HuH-7 (cell line): ENCODE results near the gene ATP8B3.
"Not testable (repeated sequence)": the region's sequence is repeated elsewhere in the genome, so short reads cannot be mapped to it uniquely, and the experiment has no call there.

Source experiments
- DNase-seq: peaks from one replicate; pipeline ENCODE4 v3.0.0; 2011; ENCODE audit warnings: low spot score

ATP8B3 gene

DNA sequence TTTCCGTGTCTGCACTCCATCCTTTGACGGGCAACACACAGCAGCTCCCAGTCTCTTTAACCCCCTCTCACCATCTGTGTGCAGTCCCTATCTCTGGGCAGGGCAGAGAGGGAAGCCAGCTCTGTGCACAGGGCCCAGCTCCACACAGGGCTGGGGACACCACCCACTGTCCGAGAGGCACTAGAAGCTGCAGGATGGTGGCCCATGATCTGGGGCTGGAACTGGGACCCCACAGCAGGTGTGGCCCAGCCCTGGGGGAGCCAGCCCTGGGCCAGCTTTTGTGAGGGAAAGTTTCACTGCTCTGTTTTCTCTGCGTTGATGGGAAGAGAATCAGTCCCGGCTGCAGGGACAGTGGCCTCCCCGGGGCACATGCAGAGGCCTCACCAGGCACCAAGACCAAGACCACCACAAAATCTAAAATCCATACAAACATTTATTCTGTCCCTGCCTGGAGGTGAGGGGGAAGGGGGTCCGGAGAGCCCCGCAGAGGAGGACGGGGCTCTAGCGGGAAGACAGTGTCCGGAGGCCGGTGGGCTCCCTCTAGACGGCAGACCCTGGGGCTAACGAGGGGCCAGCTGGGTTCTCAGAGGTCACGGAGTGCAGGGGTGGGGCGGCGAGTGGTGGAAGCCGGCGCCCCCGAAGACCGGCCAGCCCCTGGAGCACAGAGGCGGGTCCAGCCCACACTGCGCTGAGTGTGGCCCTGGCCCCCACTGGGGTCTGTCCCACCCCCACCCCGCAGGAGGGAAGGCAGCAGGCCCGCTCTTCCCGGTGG lies 2.9 kb upstream of the ATP8B3 start:
- no peak for DNase-seq

- no peak for DNase-seq
Observed at GRCh38 chr19:1814391-1814790, 2.3 kb upstream of the ATP8B3 start.

DNA sequence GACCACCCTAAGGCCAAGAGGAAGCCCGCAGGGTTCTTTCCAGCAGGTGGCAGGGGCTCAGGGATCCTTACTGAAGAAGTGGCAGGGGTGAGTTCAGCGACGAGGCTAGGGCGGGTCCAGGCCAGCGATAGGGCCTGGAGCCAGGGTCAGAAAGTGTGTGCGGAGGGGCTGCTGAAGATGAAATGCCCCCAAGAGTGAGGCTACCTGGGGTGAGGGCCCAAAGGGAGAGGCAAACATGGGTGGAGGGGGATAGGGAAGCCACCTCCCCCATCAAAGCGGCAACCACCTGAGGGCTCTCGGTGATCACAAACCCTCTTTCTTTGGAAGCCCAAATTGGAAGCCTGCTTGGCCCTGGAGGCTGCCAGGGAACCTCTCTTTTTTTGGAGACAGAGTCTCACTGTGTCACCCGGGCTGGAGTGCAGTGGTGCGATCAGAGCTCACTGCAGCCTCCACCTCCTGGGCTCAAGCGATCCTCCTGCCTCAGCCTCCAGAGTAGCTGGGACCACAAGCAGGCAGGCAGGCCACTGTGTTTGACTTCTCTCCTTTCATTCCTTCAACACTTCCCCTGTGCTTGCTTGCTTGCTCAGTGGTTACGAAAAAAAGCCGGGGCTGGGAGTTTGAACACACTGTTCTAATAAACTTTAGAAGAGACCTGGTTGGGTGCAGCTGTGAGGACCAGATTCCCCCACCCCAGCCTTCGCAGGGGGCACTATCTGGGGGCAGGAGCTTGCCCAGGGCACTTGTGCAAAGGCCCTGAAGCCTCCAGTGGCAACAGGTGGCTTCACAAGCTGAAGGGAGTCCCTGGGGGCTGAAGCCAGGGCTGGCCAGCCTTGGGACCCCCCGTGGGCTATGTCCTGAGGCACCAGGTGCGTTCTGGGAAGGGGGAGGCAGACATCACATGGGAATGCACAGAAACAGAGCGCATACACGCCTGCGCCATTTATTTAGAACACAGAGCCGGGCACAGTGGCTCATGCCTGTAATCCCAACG lies 1.4 kb upstream of the ATP8B3 start:
- no peak for DNase-seq

DNA sequence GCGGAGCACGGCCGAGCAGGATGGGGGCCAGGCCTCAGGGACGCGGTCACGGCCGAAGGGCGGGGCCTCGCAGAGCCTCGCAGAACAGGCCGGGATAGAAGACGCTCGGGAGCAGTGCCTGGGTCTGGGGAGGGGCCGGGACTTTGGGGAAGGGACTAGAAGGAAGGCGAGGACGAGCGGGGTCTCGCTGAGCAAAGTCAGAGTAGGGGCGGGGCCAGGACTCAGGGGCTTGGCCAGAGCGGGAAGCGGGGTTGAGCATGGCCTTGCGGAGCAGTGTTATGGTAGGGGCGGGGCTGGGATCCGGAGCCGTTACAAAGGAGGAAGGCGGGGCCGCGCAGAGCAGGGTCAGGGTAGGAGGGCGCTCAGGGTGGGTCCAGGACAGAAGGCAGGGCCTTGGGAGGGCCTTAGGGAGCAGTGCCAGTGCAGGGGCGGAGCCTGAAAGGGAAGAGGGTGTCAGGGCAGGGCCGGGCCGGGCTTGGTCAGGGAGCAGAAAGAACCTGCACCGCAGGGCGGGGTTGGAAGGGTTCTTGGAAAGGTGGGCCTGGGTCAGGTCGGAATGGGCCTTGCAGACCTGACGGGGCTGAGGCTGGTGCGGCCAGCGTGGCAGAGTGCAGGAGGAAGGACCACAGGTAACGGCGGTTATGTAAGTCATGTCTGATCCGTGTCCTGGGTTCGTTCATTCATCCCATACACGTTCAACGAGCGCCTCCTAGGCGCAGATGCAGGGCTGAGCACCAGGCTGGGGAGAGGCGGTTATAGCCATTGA lies 533 bp upstream of the ATP8B3 start:
- DNase-seq, result peak; percentile 96

DNA sequence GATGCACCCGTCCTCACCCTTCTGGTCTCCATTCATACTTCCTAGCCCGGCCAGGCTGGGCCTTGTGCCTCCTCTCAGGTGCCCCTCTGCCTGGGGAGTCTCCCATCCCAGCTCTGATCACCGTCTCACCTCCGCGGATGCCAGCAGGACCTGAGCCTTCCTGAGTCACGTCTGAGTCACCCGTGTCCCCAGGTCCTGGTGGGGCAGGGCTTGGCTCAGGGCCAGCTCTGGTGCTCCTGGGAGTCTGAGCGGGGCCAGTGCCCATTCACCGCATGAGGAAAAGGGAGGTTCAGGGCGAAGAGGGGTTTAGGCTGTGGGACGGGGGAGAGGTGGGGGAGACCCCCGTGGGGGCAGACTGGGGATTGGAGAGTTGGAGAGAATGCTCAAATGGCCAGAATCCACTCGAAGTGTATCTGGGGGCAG lies 593 bp downstream of the ATP8B3 start:
- DNase-seq, result no peak

- no peak for DNase-seq
Observed at GRCh38 chr19:1810439-1811160, 1.5 kb downstream of the ATP8B3 start.

DNA sequence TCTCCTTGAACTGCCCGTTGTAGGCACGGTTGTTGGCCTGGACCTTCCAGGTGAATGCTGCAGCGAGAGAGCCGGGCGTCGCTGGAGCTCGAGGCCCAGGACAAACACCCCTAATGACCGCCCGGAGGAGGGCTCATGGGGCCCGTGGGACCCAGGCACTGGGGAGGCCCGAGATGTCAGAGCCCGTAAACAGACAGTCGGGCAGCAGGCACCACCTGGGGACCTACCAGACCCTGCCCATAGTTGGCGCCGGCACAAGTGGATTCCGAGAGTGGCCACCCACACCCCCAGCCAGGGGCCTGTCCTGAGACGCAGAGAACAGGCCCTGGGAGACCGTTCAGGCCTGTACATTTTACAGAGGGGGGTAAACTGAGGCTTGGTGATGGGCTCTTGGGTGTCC lies 2.4 kb downstream of the ATP8B3 start:
- DNase-seq, result no peak

- no peak for DNase-seq
Observed at GRCh38 chr19:1808395-1808731, 3.7 kb downstream of the ATP8B3 start.

DNA sequence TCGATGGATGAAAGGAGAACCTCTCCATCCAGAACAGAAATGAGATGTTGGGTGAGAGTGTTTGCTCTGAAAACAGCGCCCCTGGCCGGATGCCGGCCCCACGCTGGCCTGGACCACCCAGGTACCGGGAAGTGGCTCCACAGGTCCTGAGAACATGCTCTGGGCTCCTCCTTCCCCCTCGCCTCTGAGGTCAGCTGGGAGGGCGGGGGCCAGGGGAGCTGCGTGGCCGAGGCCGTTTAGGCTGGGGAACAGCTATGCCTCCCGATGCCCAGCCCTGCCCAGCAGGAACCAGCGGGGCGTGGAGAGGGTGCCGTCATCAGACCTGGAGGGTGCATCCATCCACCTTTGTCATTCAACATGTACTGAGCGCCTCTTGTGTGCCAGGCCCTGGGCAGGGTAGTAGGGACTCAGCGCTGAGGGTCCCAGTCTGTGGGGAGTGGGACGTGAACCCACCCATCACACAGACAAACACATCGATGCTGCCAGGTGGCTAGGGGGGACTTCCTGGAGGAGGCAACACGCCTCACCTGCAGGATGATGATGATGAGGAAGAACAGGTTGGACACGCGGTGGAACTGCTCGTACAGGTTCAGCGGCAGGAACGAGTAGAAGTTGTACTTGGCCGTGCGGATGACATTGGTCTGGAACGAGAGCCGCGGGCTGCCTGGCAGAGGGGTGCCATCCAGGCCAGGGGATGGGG lies 4.2 kb downstream of the ATP8B3 start:
- DNase-seq, result no peak

DNA sequence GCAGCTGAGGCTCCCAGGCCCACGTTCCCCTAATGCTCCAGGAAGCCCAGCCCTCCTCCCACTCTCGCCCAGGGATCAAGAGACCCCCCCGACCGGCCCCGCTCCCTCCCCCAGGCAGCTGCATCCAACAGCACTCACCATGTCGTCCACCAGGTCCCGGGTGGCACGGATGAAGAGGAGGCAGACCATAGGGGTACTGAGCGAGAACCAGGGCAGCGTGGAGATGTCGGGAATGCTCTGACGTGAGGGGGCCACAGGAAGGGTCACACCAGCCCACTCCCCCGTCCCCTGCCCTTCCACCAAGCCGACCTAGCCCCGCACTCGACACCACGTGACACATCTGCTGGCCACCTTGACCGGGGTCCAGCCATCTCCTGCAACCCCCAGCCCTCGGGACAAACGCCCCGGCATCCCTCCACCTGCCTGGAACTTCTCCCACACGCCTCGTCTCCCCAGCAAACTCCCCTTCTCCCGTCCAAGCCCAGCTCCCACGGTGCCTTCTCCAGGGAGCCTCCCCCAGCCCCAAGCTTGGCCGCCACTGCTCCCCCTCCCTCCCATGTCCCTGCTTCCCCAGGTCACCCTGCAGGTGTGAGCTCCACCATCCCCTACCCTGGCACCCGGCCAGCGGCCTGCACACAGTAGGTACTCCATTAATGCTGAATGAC lies 4.9 kb downstream of the ATP8B3 start:
- DNase-seq, result no peak

DNA sequence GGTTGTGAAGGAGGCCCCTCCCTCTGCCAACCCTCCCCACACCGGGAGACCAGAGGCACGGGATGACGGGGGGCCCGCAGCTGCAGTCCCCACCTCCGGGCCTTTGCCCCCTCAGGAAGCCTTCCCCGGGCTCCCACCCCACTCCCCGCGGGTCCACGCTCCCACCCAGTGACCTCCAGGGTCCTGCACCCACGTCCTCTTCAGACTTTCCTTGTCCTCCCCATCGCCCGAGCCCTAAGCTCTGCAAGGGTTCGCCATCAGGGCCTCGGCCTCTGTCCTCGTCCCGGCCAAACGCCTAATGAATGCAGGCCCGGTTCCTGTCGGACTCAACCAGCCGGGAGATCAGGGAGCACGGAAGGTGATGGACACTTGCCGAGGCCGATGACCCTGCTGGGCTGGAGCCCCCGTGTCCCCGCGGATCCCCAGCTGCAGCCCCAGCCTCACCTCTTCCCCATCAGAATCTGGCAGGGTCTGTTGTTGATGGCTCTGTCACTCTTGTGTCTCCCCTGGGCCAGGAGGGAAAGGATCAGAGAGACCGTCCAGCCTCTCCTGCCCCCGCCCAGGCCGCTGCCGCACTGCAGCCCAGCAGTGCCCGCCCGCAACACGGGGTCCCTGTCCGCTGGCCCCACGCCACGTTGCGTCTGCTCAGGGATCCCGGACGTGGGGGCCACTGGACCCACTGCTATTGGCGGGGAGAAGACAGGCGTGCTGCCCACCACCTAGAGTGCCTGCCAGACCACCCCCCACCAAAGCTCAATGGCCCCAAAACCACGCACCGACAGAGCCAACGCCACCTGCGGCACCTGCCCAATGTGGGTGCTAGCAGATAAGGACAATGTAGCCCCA lies 5.7 kb downstream of the ATP8B3 start:
- DNase-seq, result no peak

DNA sequence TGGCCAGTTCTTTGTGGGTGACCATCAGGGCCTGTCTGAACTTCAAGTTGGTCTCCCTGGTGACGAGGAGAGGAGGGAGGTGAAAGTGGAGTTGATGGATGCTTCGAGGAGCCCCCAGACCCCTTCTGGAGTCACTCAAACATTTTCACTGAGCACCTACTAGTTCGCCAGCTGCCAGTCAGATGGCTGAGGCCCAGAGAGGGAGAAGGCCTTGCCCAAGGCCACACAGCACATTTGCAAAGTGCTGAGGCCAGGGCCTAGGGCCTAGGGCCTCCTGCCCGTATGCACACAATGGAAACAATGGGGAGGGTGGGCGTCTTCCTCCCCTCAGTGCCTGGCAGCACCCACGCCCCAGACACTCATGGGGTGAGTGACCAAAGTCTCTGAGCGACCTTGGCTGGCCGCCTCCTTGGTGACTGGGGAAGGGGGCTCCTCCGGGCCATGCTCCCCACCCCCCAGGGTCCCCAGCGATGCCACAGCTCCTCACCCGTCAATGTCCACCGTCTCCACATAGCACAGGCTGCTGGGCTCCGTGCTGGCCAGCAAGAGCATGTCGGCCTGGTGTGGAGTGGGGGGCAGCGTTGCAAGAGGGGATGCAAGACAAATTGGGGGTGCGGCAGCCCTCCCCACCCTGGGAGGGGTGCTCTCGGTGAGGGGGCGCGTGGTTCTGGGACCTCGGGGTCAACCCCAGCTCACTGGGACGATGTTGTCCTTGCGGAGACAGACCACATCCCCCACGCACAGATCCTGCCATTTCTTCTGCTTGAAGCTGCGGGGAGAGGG lies 6.5 kb downstream of the ATP8B3 start:
- no peak for DNase-seq

- DNase-seq, result no peak
Observed at GRCh38 chr19:1804858-1805257, 7.2 kb downstream of the ATP8B3 start.

GRCh38 chr19:1799695-1800342 lies 12.3 kb downstream of the ATP8B3 start:
- DNase-seq, result no peak

GRCh38 chr19:1797313-1797712 lies 14.8 kb downstream of the ATP8B3 start:
- not testable (repeated sequence) for DNase-seq

GRCh38 chr19:1796395-1797142 lies 15.5 kb downstream of the ATP8B3 start:
- no peak for DNase-seq

- no peak for DNase-seq
Observed at GRCh38 chr19:1794424-1795172, 17.5 kb downstream of the ATP8B3 start.
